ENCODE data around the gene WDFY4. TPM values are rescaled to one million over a fixed set of nuclear protein-coding genes. Genes with fewer than 3 reads are reported as not detected.

Gene WDFY4
- total and polyA plus RNA-seq, 5 donors: 0.57 to 4.4 (median 2.4) TPM

DNA sequence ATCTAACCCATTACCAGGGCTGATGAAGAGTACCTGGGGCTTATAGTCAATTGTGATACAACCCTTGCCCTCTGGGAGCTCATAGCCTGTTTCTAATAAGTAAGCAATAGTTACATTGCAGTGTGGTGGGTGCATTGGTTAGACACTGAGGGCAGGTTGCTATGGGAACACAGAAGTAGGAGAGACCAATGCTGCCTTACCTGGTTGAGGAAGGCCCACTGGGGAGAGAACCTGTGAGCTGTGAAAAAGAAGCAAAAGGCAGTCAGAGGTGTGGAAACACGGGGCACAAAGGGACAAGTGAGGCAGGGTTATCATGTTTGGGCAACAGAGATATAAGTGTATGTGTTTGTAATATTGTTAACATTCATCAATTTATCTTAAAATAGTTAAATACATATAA is 51.9 kb downstream of the WDFY4 start:
- H3K9me3 ChIP-seq (ENCODE audit: control insufficient read depth, low read length): no peaks in the 10 kb centered on the region
- intact Hi-C loops (cut with DNase I): no loop called here
- ATAC-seq (no peak), DNase-seq (no peak)
- H3K4me3 ChIP-seq (ENCODE audit: low read length): no peak overlapping the region
- WGBS: 0% methylated on average over 1 of the region's 1 CpG
- no peak overlapping the region for H3K27ac ChIP-seq (ENCODE audit: low read length)
- no peaks in the 10 kb centered on the region for H3K4me1 ChIP-seq (ENCODE audit: control insufficient read depth, insufficient read depth, low read length)
- no peaks in the 10 kb centered on the region for H3K27me3 ChIP-seq (ENCODE audit: control insufficient read depth, insufficient read depth)

GRCh38 chr10:48737886-48738285 is 53.2 kb downstream of the WDFY4 start:
- H3K27me3 ChIP-seq (ENCODE audit: control insufficient read depth, insufficient read depth): no peaks in the 10 kb centered on the region
- intact Hi-C loops (cut with DNase I): no loop called here
- H3K9me3 ChIP-seq (ENCODE audit: control insufficient read depth, low read length): no peaks in the 10 kb centered on the region
- H3K27ac ChIP-seq (ENCODE audit: low read length): no peak overlapping the region
- H3K4me1 ChIP-seq (ENCODE audit: control insufficient read depth, insufficient read depth, low read length): no peaks in the 10 kb centered on the region
- no peak overlapping the region for H3K4me3 ChIP-seq (ENCODE audit: low read length)
- DNase-seq: no peak
- no peak for ATAC-seq
- WGBS: 92% methylated on average over 2 of the region's 2 CpGs

- intact Hi-C loops (cut with DNase I): no loop called here
- no peaks in the 10 kb centered on the region for H3K27me3 ChIP-seq (ENCODE audit: control insufficient read depth, insufficient read depth)
- H3K4me1 ChIP-seq (ENCODE audit: control insufficient read depth, insufficient read depth, low read length): no peaks in the 10 kb centered on the region
- H3K9me3 ChIP-seq (ENCODE audit: control insufficient read depth, low read length): no peaks in the 10 kb centered on the region
- H3K27ac ChIP-seq (ENCODE audit: low read length): no peak overlapping the region
- 61% methylated on average over 7 of the region's 7 CpGs for WGBS
- H3K4me3 ChIP-seq (ENCODE audit: low read length): no peak overlapping the region
- no peak for ATAC-seq
- no peak for DNase-seq
These were observed 54.5 kb downstream of the WDFY4 start for GRCh38 chr10:48739170-48739569.

GRCh38 chr10:48740015-48740707 is 55.5 kb downstream of the WDFY4 start:
- intact Hi-C loops (cut with DNase I): no loop called here
- no peaks in the 10 kb centered on the region for H3K4me1 ChIP-seq (ENCODE audit: control insufficient read depth, insufficient read depth, low read length)
- H3K9me3 ChIP-seq (ENCODE audit: control insufficient read depth, low read length): no peaks in the 10 kb centered on the region
- WGBS: 83% methylated on average over 11 of the region's 11 CpGs
- no peak overlapping the region for H3K27ac ChIP-seq (ENCODE audit: low read length)
- no peak for ATAC-seq
- H3K4me3 ChIP-seq (ENCODE audit: low read length): no peak overlapping the region
- DNase-seq: no peak
- no peaks in the 10 kb centered on the region for H3K27me3 ChIP-seq (ENCODE audit: control insufficient read depth, insufficient read depth)

GRCh38 chr10:48740988-48741387 is 56.3 kb downstream of the WDFY4 start:
- no peak overlapping the region for H3K4me3 ChIP-seq (ENCODE audit: low read length)
- intact Hi-C loops (cut with DNase I): no loop called here
- no peak for DNase-seq
- no peaks in the 10 kb centered on the region for H3K9me3 ChIP-seq (ENCODE audit: control insufficient read depth, low read length)
- WGBS: 89% methylated on average over 2 of the region's 2 CpGs
- H3K27ac ChIP-seq (ENCODE audit: low read length): no peak overlapping the region
- H3K4me1 ChIP-seq (ENCODE audit: control insufficient read depth, insufficient read depth, low read length): no peaks in the 10 kb centered on the region
- ATAC-seq: no peak
- H3K27me3 ChIP-seq (ENCODE audit: control insufficient read depth, insufficient read depth): no peaks in the 10 kb centered on the region

GRCh38 chr10:48742891-48743860 is 58.5 kb downstream of the WDFY4 start:
- ATAC-seq (peak in 1 of 2 donors; percentile 11), DNase-seq (no peak)
- Histone ChIP-seq H3K4me1 (ENCODE audit: control insufficient read depth, insufficient read depth, low read length) (no peaks in the 10 kb centered on the region), H3K27me3 (ENCODE audit: control insufficient read depth, insufficient read depth) (no peaks in the 10 kb centered on the region), H3K4me3 (ENCODE audit: low read length) (no peak overlapping the region), H3K9me3 (ENCODE audit: control insufficient read depth, low read length) (no peaks in the 10 kb centered on the region), H3K27ac (ENCODE audit: low read length) (no peak overlapping the region)
- 86% methylated on average over 18 of the region's 18 CpGs for WGBS
- intact Hi-C loops (cut with DNase I): no loop called here

DNA sequence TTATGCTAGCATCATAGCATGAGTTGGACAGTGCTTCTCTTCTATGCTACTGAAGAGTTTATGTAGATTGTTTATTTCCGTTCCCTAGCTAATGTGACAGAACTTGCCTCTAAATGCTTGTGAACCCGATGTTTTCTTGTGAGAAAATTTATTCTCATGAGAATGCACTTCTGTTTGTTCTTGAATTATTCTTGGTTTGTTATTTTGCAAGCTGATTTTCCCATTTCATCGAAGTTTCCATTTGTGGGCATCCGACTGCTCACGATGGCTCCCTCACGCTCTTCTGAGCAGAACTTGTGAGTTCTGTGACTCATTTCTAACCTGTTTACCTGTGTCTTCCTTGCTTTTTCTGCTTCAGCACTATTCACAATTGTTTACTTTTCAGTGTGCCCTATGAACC is 59.9 kb downstream of the WDFY4 start:
- Histone ChIP-seq H3K4me3 (ENCODE audit: low read length) (no peak overlapping the region), H3K4me1 (ENCODE audit: control insufficient read depth, insufficient read depth, low read length) (no peaks in the 10 kb centered on the region), H3K27me3 (ENCODE audit: control insufficient read depth, insufficient read depth) (no peaks in the 10 kb centered on the region), H3K27ac (ENCODE audit: low read length) (no peak overlapping the region), H3K9me3 (ENCODE audit: control insufficient read depth, low read length) (no peaks in the 10 kb centered on the region)
- DNase-seq (no peak), ATAC-seq (no peak)
- intact Hi-C loops (cut with DNase I): no loop called here
- 86% methylated on average over 6 of the region's 6 CpGs for WGBS

GRCh38 chr10:48745662-48746245 is 61.1 kb downstream of the WDFY4 start:
- DNase-seq (no peak), ATAC-seq (no peak)
- Histone ChIP-seq H3K27ac (ENCODE audit: low read length) (no peak overlapping the region), H3K27me3 (ENCODE audit: control insufficient read depth, insufficient read depth) (no peaks in the 10 kb centered on the region), H3K4me3 (ENCODE audit: low read length) (no peak overlapping the region), H3K4me1 (ENCODE audit: control insufficient read depth, insufficient read depth, low read length) (no peaks in the 10 kb centered on the region), H3K9me3 (ENCODE audit: control insufficient read depth, low read length) (no peaks in the 10 kb centered on the region)
- intact Hi-C loops (cut with DNase I): no loop called here
- WGBS: 64% methylated on average over 27 of the region's 27 CpGs

DNA sequence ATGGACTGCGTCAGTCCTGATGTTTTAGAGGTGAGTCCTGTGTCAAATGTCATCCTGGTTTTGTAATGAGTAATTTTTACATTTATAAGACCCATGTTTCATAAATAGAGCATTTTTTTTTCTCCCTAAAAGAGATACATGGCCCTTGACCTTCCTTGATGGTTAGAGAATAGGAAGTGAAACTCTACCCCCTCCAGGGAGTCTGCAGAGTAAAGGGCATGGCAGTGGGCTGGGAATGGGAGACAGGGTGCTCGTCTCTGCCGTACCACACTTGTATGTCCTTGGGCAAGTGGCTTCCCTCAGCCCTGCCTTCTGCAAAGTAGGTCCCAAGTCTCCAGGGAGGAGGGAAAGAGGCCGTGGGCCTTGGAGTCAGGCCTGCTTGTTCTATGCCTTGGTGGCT is 63.9 kb downstream of the WDFY4 start:
- intact Hi-C loops (cut with DNase I): no loop called here
- DNase-seq (no peak), ATAC-seq (no peak)
- Histone ChIP-seq H3K4me3 (ENCODE audit: low read length) (no peak overlapping the region), H3K27ac (ENCODE audit: low read length) (no peak overlapping the region), H3K9me3 (ENCODE audit: control insufficient read depth, low read length) (no peaks in the 10 kb centered on the region), H3K27me3 (ENCODE audit: control insufficient read depth, insufficient read depth) (no peaks in the 10 kb centered on the region), H3K4me1 (ENCODE audit: control insufficient read depth, insufficient read depth, low read length) (no peaks in the 10 kb centered on the region)
- WGBS: 82% methylated on average over 4 of the region's 4 CpGs

DNA sequence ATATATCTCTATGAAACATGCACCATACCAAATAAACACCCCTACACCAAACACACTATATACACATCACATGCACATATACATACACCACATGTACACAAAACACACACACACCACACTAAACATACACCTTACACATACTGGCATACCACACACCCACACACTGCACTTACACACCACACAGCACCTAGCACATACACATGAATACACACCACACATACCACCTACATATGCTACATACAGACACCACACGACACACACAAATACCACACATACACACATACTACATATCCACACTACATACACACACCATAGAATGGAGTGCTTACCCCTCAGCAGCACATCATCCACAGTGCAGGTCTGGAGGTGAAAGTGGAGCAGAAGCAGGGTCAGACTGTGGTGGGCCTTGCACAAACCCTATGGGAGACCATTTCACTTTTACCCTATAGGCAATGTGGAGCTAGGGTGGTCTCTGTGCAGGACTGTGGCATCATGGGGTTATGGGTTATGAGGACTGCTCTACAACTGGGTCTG is 64.6 kb downstream of the WDFY4 start:
- no peak for ATAC-seq
- no peak overlapping the region for H3K27ac ChIP-seq (ENCODE audit: low read length)
- H3K27me3 ChIP-seq (ENCODE audit: control insufficient read depth, insufficient read depth): no peaks in the 10 kb centered on the region
- no peaks in the 10 kb centered on the region for H3K9me3 ChIP-seq (ENCODE audit: control insufficient read depth, low read length)
- no peak for DNase-seq
- no peaks in the 10 kb centered on the region for H3K4me1 ChIP-seq (ENCODE audit: control insufficient read depth, insufficient read depth, low read length)
- intact Hi-C loops (cut with DNase I): no loop called here
- WGBS: 95% methylated on average over 1 of the region's 1 CpG
- H3K4me3 ChIP-seq (ENCODE audit: low read length): no peak overlapping the region

DNA sequence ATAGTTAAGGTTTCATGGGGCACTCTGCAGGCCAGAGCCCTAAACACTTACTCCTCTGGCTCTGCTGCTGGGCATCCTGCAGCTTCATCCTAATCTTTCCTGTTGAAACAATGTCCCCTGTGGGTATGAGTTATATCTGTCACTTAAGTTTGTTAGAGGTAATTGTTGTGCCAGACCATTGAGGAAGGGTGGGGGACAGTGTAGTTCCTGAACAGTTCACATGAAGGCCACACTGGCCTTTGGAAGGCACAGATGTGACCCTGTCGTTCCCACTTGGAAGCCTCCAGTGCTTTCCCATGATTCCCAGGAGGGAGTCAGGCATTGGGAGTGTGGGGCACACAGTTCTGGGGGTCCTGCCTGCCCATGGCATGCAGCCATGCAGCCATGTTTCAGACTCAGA is 65.3 kb downstream of the WDFY4 start:
- no peak overlapping the region for H3K27ac ChIP-seq (ENCODE audit: low read length)
- ATAC-seq: no peak
- intact Hi-C loops (cut with DNase I): no loop called here
- no peak for DNase-seq
- H3K4me3 ChIP-seq (ENCODE audit: low read length): no peak overlapping the region
- no peaks in the 10 kb centered on the region for H3K9me3 ChIP-seq (ENCODE audit: control insufficient read depth, low read length)
- H3K27me3 ChIP-seq (ENCODE audit: control insufficient read depth, insufficient read depth): no peaks in the 10 kb centered on the region
- H3K4me1 ChIP-seq (ENCODE audit: control insufficient read depth, insufficient read depth, low read length): no peaks in the 10 kb centered on the region
- 56% methylated on average over 1 of the region's 1 CpG for WGBS
